NT2/D1 (cell line): ENCODE results near the gene RGS19.

Source experiments
- SUZ12 ChIP-seq: IDR thresholded peaks from 2 replicates; pipeline ENCODE4 v1.6.1; 2011; ENCODE audit not compliant: insufficient read length, insufficient read depth; ENCODE audit errors: extremely low read depth
- YY1 ChIP-seq: IDR thresholded peaks from 2 replicates; pipeline ENCODE4 v1.6.1; 2011; ENCODE audit not compliant: insufficient read length, insufficient read depth
- ZNF274 ChIP-seq: IDR thresholded peaks from 2 replicates; pipeline ENCODE4 v1.6.1; 2011; ENCODE audit warnings: mild to moderate bottlenecking, low read depth, low read length

DNA sequence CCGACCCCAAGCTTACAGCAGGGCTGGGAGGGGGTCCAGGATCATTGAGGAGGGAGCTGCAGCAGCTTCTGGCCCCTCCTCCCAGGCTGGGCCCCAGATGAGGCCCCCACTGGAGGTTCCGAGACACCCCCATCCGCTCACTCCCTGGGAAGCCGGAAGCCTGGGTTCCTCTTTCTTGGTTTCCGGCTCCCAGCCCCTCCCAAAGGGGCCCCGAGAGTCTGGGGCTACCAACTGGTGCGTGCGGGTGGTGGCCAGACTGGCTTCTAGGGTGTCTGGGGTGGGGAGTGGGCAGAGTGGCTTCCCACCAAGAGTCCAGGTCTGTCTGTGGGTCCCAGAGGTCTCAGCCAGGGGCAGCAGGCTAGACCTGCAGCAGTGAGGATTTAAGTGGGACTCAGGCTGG is 2.2 kb downstream of the RGS19 start:
- TF ChIP-seq ZNF274 (no peak), YY1 (no peak), SUZ12 (no peak)
